Stimulated activated CD4-positive, alpha-beta T cell treated with anti-CD3 and anti-CD28 coated beads, Interleukin-1b, Interleukin-23, amount 100 ng/mL, for 4 hours (primary cell): Measurements from ENCODE around the gene BUD31.

ENCODE experiments used
- DNase-seq, 2 donors: peaks; one replicate each; pipeline ENCODE4 v3.0.0-alpha.2; 2020; ENCODE audit warnings: low read depth in 2 of 2

Gene BUD31

GRCh38 chr7:99433158-99433557 is 24.4 kb downstream of the BUD31 start:
- DNase-seq: no peak

DNA sequence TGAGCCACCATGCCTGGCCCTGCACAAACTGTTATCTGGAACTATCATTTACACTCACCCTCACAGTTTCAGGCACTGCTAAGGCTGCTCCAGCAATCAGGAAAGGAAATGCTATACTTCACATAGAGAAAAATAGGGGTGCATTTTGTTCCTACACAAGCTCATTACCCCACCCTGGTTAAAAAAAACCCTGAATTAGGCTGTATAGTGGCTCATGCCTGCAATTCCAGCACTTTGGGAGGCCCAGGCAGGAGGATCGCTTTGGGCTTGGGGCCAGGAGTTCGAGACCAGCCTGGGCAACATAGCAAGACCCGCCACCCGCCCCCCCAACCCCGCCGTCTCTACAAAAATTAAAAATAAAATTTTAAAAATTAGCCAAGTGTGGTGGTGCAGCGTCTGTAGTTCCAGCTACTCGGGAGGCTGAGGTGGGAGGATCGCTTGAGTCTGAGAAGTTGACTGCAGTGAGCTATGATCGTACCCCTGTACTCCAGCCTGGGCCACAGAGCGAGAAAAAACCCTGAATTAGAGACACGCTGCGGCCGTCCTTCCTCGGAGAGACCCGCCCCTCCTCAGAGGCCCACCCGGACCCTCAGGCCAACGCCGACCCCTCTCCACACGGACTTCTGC is 29.3 kb downstream of the BUD31 start:
- DNase-seq: no peak

DNA sequence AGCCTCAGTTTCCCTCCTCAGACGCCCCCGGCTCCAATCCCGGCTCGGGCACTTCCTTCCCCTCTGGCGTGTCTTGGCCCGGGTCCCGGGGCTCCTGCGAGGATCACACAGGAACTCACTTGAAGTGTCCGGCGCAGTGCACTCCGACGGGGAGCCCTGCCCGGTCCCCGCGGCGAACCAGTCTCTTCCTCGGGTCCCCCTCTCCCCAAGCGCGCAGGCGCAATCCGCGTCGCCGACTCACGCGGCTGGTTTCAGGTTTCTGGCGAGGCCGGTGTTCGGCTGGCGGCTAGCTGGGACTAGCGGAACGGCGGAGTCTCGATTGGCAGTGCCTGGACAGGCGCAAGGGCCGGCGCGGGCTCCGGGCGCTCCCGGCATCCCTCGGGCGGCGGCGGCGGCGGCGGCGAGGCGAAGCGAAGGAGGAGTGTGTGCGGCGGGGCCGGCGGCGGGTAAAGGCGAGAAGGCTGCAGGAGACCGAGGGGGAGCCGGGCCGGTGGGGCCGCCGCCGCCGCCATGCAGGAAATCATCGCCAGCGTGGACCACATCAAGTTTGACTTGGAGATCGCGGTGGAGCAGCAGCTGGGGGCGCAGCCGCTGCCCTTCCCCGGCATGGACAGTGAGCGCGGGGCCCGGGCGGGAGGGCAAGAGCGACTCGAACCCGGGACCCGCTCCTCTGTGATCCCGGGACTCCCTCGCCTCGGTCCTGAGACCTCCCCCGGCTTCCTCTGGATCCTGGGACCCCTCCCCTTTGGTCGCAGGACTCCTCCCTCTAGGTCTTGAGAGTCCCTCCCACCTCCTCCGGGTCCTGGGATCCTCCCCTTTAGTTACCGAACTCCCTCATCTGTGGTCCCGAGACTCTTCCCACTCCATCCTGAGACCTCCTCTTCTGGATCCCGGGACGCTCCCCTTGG is 30.1 kb downstream of the BUD31 start, which contains the start of the genes CPSF4 and PTCD1:
Gene CPSF4, plus strand, starts transcription at position 371 of the 908 bp plus-strand sequence. Its CDS starts 140 bp downstream, at position 511.
Gene PTCD1, minus strand, starts transcription at position 226 of the 908 bp plus-strand sequence. CDS start 3,556 bp downstream, outside the sequence.
- peak; percentile 86 to 90 for DNase-seq

- no peak for DNase-seq
Measured at GRCh38 chr7:99440195-99440594, 31.4 kb downstream of the BUD31 start.

DNA sequence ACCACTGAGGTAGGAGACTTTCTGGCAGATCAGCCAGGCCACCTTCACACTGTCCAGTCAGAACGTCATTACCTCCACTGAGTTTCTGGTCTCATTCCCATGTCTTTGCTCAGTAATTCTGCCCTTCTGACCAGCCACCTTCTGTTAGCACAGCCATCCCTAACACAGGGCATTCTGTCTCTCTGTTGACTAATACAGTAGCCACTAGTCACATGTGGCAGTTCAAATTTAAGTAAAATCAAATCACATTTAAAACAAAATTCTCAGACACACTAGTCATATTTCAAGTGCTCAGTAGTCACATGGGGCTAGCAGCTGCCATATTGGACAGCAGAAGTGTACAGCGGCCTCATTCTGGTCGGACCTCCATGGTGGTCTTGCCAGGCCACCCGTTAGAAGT is 37.3 kb downstream of the BUD31 start:
- no peak for DNase-seq

GRCh38 chr7:99447943-99448342 is 39.2 kb downstream of the BUD31 start:
- DNase-seq: no peak

DNA sequence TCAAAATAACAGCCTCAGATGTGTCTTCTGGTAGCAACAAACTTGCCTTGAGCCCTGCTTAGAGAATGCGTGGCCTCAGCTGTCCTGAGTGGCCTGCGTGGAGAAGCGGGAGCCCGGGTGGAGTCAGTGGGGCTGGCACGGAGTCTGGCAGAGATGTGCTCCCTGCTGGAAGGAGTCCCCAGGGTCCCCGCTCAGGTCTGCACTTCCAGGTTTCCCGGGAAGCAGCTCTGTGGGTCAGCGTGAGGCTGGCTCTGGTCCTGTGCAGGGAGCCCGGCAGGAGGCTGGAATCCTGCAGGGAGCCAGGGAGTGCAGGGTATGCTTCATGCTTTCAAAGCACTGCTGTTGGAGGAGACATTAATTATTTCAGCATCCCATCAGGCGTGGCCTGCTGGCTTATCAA is 40.1 kb downstream of the BUD31 start:
- DNase-seq: no peak

- DNase-seq: no peak
Measured at GRCh38 chr7:99449326-99449725, 40.6 kb downstream of the BUD31 start.

GRCh38 chr7:99451936-99452335 is 43.2 kb downstream of the BUD31 start:
- no peak for DNase-seq

DNA sequence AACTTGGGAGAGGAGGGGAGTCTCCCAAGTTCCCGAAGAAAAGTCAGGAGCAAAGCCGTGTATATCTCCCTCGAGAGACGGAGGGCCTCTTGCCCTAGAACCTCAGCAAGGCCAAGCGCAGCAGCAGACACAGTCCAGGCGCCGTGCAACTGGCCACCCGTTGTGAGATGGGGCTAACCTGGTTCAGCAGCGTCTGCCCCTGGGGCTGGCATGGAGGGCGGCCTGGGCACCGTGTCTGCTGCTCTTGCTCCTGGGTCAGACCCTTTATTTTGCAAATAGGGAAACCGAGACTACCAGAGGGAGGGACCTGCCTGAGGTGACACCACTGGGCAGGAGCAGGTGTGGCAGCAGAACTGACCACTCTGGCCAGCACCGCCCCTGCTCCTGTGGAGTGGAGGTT is 43.8 kb downstream of the BUD31 start:
- DNase-seq: no peak

DNA sequence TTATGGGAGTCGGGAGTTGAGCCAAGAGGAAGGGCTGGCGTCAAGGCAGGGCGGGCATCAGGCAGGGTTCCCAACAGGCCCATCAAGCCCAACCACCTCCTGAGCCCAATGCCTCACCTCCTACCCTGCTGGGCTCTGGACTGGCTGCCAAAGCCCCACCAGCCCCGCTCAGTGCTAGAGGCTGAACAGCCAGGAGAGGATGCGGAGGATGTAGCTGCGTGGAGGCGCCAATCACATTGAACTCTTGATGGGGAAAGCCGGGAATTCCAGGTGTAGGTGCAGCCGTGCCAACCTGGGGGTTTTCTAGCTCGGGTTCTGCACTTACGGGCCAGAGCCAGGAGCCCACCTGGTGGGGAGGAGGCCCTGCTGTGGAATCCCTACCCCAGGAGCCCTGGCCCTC is 44.3 kb downstream of the BUD31 start:
- DNase-seq: no peak

- DNase-seq: no peak
Measured at GRCh38 chr7:99455874-99456273, 47.1 kb downstream of the BUD31 start.

DNA sequence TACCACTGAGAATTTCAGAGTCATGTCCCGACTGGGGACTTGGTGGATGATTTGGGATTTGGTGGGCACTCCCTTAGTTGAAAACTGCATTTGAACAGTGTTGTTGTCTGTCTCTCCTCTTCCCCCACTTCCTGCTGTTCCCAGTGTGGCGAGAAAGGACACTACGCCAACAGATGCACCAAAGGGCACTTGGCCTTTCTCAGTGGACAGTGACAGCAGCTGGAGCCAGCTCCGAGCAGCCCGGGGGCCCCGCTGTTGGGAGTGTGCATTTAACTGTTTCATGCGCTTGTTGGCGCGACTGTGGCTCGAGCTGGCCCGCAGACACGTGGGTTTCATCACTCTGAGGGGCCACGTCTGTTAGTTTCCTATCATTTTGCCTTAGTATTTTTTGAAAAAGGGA is 47.5 kb downstream of the BUD31 start:
- DNase-seq: no peak

DNA sequence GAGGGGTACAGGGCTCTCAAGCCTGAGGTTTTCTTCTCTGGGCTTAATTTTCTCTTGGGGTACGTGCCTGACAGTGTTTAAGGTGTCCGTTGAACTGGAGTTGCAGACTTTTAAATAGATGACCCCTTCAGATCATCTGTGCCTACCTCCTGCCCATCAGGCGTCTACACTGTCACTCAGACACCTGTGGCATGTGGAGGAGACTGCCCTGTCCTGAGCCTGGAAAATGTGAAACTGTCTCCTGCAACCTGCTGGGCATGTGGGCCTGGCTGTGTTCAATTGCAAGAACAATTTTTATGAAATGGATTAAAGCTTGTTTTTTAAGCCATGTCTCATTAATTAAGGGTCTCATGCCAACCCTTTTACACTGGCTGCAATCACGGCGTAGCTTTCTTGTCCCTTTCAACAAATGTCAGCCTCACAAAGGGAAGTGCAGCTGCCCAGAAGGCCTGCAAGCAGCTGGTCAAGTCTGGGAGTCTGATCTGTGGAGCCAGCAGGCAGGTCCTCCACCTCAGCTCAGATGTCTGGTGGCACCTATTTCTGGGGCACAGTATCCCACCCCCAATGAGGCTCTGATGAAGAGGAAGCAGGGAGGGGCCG is 48.4 kb downstream of the BUD31 start:
- no peak for DNase-seq

DNA sequence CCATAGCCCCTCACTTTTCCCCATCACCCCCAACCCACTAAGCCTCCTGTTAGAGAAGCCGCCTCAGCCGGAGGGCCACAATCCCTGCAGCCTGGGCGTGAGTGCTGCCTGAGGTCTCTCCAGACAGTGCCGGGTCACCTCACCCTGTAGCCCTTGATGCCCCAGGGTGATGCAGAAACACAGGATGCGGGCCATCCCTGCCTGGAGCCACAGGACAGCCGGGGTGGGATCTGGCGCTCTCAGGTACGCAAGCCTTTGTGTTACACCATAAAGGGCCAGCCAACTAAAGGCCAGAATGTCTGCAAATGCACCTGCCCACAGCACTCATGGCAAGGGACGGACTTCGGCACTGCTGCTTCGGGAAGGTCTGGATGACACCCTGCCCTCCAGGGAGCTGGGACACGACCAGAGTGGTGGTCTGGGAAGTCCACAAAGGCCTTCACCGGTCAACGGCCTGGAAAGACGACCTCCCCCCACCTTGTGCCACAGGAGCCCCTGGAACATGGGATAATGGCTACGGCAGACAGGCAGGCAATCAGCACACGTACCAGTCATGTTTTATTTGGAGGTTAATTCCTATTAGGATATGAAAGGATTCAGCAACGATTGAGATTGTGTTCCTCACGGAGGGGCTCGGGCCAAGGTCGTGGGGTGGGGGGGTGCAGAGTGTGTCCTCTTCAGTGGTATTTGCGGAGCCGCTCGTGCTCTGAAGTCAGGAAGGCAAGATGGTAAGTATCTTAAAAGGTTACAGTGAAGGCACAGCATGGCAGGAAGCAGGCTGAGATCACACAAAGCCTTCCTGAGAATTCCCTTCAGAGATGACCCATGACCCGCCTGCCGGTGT is 49.1 kb downstream of the BUD31 start:
- DNase-seq: no peak

- no peak for DNase-seq
Measured at GRCh38 chr7:99459087-99459486, 50.3 kb downstream of the BUD31 start.

DNA sequence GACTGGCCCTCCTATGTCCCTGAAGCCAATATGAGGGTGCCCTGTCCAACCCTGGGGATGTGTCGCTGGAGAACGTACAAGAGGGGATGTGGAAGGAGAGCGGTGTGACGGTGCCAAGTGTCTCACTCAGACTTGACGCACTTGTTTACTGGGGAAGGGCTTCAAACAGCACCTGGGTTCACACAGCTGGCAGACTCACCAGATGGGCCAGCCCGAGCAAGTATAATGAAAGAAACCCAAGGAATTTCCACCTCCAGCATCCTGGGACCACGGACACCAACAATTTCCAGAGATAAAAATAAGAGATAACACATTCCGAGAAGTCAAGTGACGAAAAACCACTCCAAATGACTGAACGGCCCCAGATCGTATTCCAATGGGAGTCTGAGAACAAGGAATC is 51.9 kb downstream of the BUD31 start:
- DNase-seq: no peak

DNA sequence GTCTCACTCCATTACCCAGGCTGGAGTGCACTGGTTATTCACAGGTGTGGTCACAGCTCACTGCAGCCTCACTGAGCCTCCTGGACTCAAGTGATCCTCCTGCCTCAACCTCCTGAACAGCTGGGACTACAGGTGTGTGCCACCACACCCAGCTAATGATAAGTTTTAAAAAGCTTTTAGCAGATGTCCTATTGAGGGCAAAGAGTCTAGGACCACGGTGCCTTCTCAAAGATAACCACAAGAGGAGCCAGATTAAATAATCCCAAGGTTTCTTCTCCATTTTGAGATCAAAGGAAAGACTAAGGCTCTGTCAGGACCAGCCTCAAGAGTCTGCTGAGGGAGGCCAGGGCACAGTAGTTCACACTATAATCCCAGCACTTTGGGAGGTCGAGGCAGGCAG is 52.5 kb downstream of the BUD31 start:
- no peak for DNase-seq

GRCh38 chr7:99465421-99465768 is 56.6 kb downstream of the BUD31 start:
- DNase-seq: no peak

GRCh38 chr7:99468336-99468918 is 59.7 kb downstream of the BUD31 start:
- DNase-seq: no peak
